Epithelial cell of esophagus (primary cell): ENCODE data around the gene MUC5B.

Experiments used
- DNase-seq: peaks from one replicate; pipeline ENCODE4 v3.0.0; 2010; ENCODE audit warnings: low read depth
- H3K4me3 ChIP-seq: 2 replicates; pipeline ENCODE4 v1.5.1; 2011; ENCODE audit warnings: mild to moderate bottlenecking, low read length, control low read depth
- CTCF ChIP-seq: IDR thresholded peaks from 2 replicates; pipeline ENCODE4 v1.5.1; 2011; ENCODE audit warnings: low read depth, mild to moderate bottlenecking, low read length, control low read depth, inconsistent platforms; ENCODE audit not compliant: insufficient read depth; ENCODE audit errors: missing control alignments

The MUC5B gene

GRCh38 chr11:1217151-1217550, 5.7 kb upstream of the MUC5B start:
- no peak overlapping the region for H3K4me3 ChIP-seq
- TF ChIP-seq CTCF = no peak
- no peak for DNase-seq

- no peak overlapping the region for H3K4me3 ChIP-seq
- DNase-seq = no peak
- no peak for TF ChIP-seq CTCF
These were observed 4.5 kb upstream of the MUC5B start for GRCh38 chr11:1218256-1218787.

- DNase-seq = no peak
- no peak for TF ChIP-seq CTCF
These were observed 3.9 kb upstream of the MUC5B start for GRCh38 chr11:1218788-1219445.

GRCh38 chr11:1219446-1219833, 3.4 kb upstream of the MUC5B start:
- DNase-seq = no peak
- no peak for TF ChIP-seq CTCF

More at GRCh38 chr11:1218788-1219445, 3.9 kb upstream of the MUC5B start:
- no peak overlapping the region for H3K4me3 ChIP-seq

GRCh38 chr11:1219834-1220815, 2.7 kb upstream of the MUC5B start:
- no peak overlapping the region for H3K4me3 ChIP-seq
- no peak for TF ChIP-seq CTCF
- DNase-seq = no peak

More at GRCh38 chr11:1219446-1219833, 3.4 kb upstream of the MUC5B start:
- H3K4me3 ChIP-seq = no peak overlapping the region

GRCh38 chr11:1220941-1221721, 1.7 kb upstream of the MUC5B start:
- no peak for DNase-seq
- no peak for TF ChIP-seq CTCF
- no peak overlapping the region for H3K4me3 ChIP-seq
